ENCODE data around the gene DNPH1.

- TF ChIP-seq POLR2A (IDR thresholded peaks at IDR 0.05; ENCODE audit: low read length) (no peak), ATOH8 (CRISPR knock-in tag; IDR thresholded peaks at IDR 0.05; ENCODE audit: low read depth) (no peak), CTCF (IDR thresholded peaks at IDR 0.05) (no peak), PBX3 (IDR thresholded peaks at IDR 0.05) (no peak), RAD21 (conservative IDR thresholded peaks at IDR 0.05 in 1 of 2, IDR thresholded peaks at IDR 0.05 in 1 of 2) (no peak), CEBPB (IDR thresholded peaks at IDR 0.05) (no peak), RFX5 (IDR thresholded peaks at IDR 0.05) (no peak), JUN (IDR thresholded peaks at IDR 0.05) (no peak)
Measured at GRCh38 chr6:43267619-43268354, 38.5 kb upstream of the DNPH1 start.
